ENCODE results near the gene PCCA.

- TF ChIP-seq ZNF232 (CRISPR knock-in tag; IDR thresholded peaks at IDR 0.05): no peak
- TF ChIP-seq CTCF (IDR thresholded peaks at IDR 0.05): no peak
- TF ChIP-seq, protein P1, sequence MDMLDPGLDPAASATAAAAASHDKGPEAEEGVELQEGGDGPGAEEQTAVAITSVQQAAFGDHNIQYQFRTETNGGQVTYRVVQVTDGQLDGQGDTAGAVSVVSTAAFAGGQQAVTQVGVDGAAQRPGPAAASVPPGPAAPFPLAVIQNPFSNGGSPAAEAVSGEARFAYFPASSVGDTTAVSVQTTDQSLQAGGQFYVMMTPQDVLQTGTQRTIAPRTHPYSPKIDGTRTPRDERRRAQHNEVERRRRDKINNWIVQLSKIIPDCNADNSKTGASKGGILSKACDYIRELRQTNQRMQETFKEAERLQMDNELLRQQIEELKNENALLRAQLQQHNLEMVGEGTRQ (CRISPR knock-in tag; IDR thresholded peaks at IDR 0.05): no peak
- no peak for TF ChIP-seq ZNF396 (CRISPR knock-in tag; IDR thresholded peaks at IDR 0.05; ENCODE audit: borderline replicate concordance)
- TF ChIP-seq FOXK1 (CRISPR knock-in tag; IDR thresholded peaks at IDR 0.05): no peak
- no peak for TF ChIP-seq ELF4 (CRISPR knock-in tag; IDR thresholded peaks at IDR 0.05; ENCODE audit: low read depth)
- TF ChIP-seq TP53 (CRISPR knock-in tag; IDR thresholded peaks at IDR 0.05): no peak
- TF ChIP-seq, protein P2, sequence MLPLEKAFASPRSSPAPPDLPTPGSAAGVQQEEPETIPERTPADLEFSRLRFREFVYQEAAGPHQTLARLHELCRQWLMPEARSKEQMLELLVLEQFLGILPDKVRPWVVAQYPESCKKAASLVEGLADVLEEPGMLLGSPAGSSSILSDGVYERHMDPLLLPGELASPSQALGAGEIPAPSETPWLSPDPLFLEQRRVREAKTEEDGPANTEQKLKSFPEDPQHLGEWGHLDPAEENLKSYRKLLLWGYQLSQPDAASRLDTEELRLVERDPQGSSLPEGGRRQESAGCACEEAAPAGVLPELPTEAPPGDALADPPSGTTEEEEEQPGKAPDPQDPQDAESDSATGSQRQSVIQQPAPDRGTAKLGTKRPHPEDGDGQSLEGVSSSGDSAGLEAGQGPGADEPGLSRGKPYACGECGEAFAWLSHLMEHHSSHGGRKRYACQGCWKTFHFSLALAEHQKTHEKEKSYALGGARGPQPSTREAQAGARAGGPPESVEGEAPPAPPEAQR (CRISPR knock-in tag; IDR thresholded peaks at IDR 0.05): no peak
- TF ChIP-seq HMGA2 (CRISPR knock-in tag; IDR thresholded peaks at IDR 0.05): no peak
- no peak for TF ChIP-seq TEAD4 (CRISPR knock-in tag; IDR thresholded peaks at IDR 0.05)
- TF ChIP-seq E2F5 (CRISPR knock-in tag; IDR thresholded peaks at IDR 0.05): no peak
- TF ChIP-seq, protein P3, sequence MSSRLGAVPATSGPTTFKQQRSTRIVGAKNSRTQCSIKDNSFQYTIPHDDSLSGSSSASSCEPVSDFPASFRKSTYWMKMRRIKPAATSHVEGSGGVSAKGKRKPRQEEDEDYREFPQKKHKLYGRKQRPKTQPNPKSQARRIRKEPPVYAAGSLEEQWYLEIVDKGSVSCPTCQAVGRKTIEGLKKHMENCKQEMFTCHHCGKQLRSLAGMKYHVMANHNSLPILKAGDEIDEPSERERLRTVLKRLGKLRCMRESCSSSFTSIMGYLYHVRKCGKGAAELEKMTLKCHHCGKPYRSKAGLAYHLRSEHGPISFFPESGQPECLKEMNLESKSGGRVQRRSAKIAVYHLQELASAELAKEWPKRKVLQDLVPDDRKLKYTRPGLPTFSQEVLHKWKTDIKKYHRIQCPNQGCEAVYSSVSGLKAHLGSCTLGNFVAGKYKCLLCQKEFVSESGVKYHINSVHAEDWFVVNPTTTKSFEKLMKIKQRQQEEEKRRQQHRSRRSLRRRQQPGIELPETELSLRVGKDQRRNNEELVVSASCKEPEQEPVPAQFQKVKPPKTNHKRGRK (CRISPR knock-in tag; IDR thresholded peaks at IDR 0.05; ENCODE audit: borderline replicate concordance): no peak
Measured at GRCh38 chr13:100512422-100512821, 423.5 kb downstream of the PCCA start.
